Subcutaneous adipose tissue (tissue), 4 donors: ENCODE measurements around the gene GLIPR2. TPM values are rescaled to one million over a fixed set of nuclear protein-coding genes. Genes with fewer than 3 reads are reported as not detected.

Experiments used
- CTCF ChIP-seq: fragments of 450-650 bp; IDR thresholded peaks from one replicate; pipeline ENCODE4 v1.5.1; 2016; ENCODE audit warnings: low read depth, mild to moderate bottlenecking, control low read depth, antibody characterized with exemption, moderate library complexity
- total RNA-seq, 4 donors: library from RNA; depleted of rRNA; stranded (reverse); fragments of >200 nt; gene quantifications; one replicate each; pipeline ENCODE4 v1.1.0, GENCODE V29; 2016

GLIPR2 gene
- total RNA-seq, 4 donors from 2014 or later: 15.5 to 86.4 (median 40.7) TPM

- no peak for TF ChIP-seq CTCF
Measured at GRCh38 chr9:36116593-36116992, 19.9 kb upstream of the GLIPR2 start.

- TF ChIP-seq CTCF: no peak
Measured at GRCh38 chr9:36118201-36118600, 18.3 kb upstream of the GLIPR2 start.

DNA sequence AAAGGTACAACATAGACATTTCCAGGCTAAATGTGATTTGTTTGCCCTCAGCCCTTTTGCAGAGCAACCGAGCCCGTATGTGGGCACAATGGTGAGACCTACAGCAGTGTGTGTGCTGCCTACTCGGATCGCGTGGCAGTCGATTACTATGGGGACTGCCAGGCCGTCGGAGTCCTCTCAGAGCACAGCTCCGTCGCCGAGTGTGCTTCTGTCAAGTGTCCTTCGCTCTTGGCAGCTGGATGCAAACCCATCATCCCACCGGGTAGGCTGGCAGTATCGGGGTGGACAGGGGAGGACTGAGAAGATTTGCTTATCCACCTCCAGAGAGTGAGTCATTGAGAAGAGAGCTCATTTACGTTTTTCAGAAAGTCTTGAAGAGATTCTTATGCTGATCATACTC is 17.8 kb upstream of the GLIPR2 start:
- no peak for TF ChIP-seq CTCF

DNA sequence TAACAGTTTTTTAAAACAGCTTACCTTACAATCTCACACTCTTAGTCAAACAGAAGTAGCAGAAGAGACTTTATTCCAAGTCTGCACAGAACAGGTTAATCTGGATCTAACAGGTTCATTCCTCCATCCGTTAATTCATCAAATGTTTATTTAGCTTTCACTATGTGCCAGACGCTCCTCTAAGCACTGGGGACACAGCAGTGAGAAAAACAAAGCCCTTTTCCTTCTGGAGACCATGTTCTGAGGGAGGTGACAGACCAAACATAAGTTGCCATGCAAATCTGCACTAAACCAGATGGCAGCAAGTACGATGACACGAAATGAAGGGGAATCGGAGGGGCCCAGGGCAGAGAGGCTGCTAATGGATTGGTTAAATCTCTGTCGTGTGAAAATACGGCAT is 17.1 kb upstream of the GLIPR2 start:
- TF ChIP-seq CTCF: no peak

- TF ChIP-seq CTCF: no peak
Measured at GRCh38 chr9:36120705-36121104, 15.8 kb upstream of the GLIPR2 start.

GRCh38 chr9:36121971-36122370 is 14.6 kb upstream of the GLIPR2 start:
- TF ChIP-seq CTCF: no peak

DNA sequence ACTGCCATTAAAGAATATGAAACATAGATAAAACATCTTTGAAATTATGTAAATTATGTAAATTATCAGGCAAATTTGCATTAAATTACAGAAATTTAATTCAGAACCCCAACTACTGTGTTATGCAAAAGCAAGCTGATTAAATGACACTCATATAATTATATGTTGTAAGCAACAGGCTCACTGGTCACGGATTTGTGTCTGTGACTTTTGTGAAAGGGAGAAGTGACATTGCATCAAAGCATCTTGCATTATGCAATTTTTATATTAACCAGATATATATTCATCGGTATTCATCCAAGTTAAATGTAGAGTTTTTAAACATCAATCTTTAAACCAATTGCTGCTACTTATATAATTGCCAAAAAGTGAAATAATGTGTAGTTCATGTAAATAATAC is 13.0 kb upstream of the GLIPR2 start:
- TF ChIP-seq CTCF: no peak
